Breast epithelium (tissue), 4 donors: ENCODE results near the gene ATF1. TPM values are rescaled to one million over a fixed set of nuclear protein-coding genes. Genes with fewer than 3 reads are reported as not detected.

Experiments
- DNase-seq, 2 donors: peaks; one replicate each; pipeline ENCODE4 v3.0.0-alpha.2; 2019; ENCODE audit warnings: low spot score in 2 of 2
- H3K27ac ChIP-seq, 2 donors: fragments of 200-600 bp; sonication (generic) in 1 of 2; one replicate each; pipeline ENCODE4 v1.5.1; 2016 to 2019; ENCODE audit warnings: mild to moderate bottlenecking in 1 of 2
- H3K27me3 ChIP-seq, 2 donors: fragments of 200-600 bp; sonication (generic) in 1 of 2; one replicate each; pipeline versions ENCODE4 v1.5.1 to v1.6.0; 2017 to 2019; ENCODE audit warnings: control low read depth in 1 of 2, mild to moderate bottlenecking in 1 of 2
- H3K36me3 ChIP-seq: fragments of 200-600 bp; one replicate; pipeline ENCODE4 v1.5.1; 2019
- H3K4me1 ChIP-seq, 2 donors: fragments of 200-600 bp; sonication (generic); one replicate each; pipeline ENCODE4 v1.5.1; 2016 to 2019; ENCODE audit warnings: control low read depth in 1 of 2
- H3K4me3 ChIP-seq, 3 donors: fragments of 200-600 bp; sonication (generic); 1 replicate in 2 of 3; 2 replicates in 1 of 3; pipeline ENCODE4 v1.5.1; 2016 to 2019; ENCODE audit warnings: mild to moderate bottlenecking in 3 of 3, moderate library complexity in 2 of 3
- H3K9me3 ChIP-seq, 2 donors: fragments of 200-600 bp; sonication (generic) in 1 of 2; one replicate each; pipeline ENCODE4 v1.5.1; 2016 to 2019; ENCODE audit warnings: control low read depth in 1 of 2
- CTCF ChIP-seq, 3 donors: fragments of 450-650 bp; IDR thresholded peaks; one replicate each; pipeline ENCODE4 v1.5.1; 2016 to 2017; ENCODE audit warnings: antibody characterized with exemption in 3 of 3, mild to moderate bottlenecking in 3 of 3, moderate library complexity in 3 of 3
- POLR2A ChIP-seq: fragments of 450-650 bp; IDR thresholded peaks from one replicate; pipeline ENCODE4 v1.6.1; 2016; ENCODE audit warnings: antibody characterized with exemption, mild to moderate bottlenecking, moderate library complexity
- POLR2AphosphoS5 ChIP-seq, 3 donors: sonication (generic); formaldehyde crosslinking; IDR thresholded peaks; one replicate each; pipeline ENCODE4 v1.6.1; 2017; ENCODE audit warnings: antibody characterized with exemption in 3 of 3
- intact Hi-C: fragments of 100-400 bp; cut with DNase I; formaldehyde crosslinking; loops from one replicate; pipeline ENCODE4 v1.15.1; 2023; ENCODE audit warnings: low total_unique reads
- total RNA-seq, 3 donors: library from RNA; depleted of rRNA; stranded (reverse); fragments of >200 nt; gene quantifications; one replicate each; pipeline ENCODE4 v1.1.0, GENCODE V29; 2016

The ATF1 gene
- total RNA-seq, 3 donors from 2014 or later = 22.2 to 32.2 (median 27.2) TPM

- no peaks in the 10 kb centered on the region for H3K27me3 ChIP-seq
- no peaks in the 10 kb centered on the region for H3K9me3 ChIP-seq
- no peak for DNase-seq
- H3K4me3 ChIP-seq = no peak overlapping the region
- TF ChIP-seq POLR2A (no peak), POLR2AphosphoS5 (IDR thresholded peaks at IDR 0.05) (no peak), CTCF (IDR thresholded peaks at IDR 0.05) (no peak)
- no peaks in the 10 kb centered on the region for H3K36me3 ChIP-seq
- H3K27ac ChIP-seq = no peak overlapping the region
- intact Hi-C loops = no loop called here
- H3K4me1 ChIP-seq = no peaks in the 10 kb centered on the region
Measured at GRCh38 chr12:50732591-50732990, 31.3 kb upstream of the ATF1 start.

- no peaks in the 10 kb centered on the region for H3K27me3 ChIP-seq
- H3K27ac ChIP-seq = no peak overlapping the region
- TF ChIP-seq CTCF (IDR thresholded peaks at IDR 0.05) (no peak), POLR2A (no peak), POLR2AphosphoS5 (IDR thresholded peaks at IDR 0.05) (no peak)
- no peaks in the 10 kb centered on the region for H3K4me1 ChIP-seq
- H3K4me3 ChIP-seq = no peak overlapping the region
- DNase-seq = no peak
- H3K36me3 ChIP-seq = no peaks in the 10 kb centered on the region
- intact Hi-C loops = no loop called here
- no peaks in the 10 kb centered on the region for H3K9me3 ChIP-seq
Measured at GRCh38 chr12:50733706-50734105, 30.2 kb upstream of the ATF1 start.

GRCh38 chr12:50734409-50735263 lies 29.3 kb upstream of the ATF1 start:
- H3K9me3 ChIP-seq = no peaks in the 10 kb centered on the region
- H3K4me3 ChIP-seq = no peak overlapping the region
- TF ChIP-seq POLR2A (no peak), CTCF (IDR thresholded peaks at IDR 0.05) (peak in 2 of 3 donors; percentile 27 to 28), POLR2AphosphoS5 (IDR thresholded peaks at IDR 0.05) (no peak)
- H3K27ac ChIP-seq = no peak overlapping the region
- no peaks in the 10 kb centered on the region for H3K27me3 ChIP-seq
- H3K36me3 ChIP-seq = peaks cover 4% of the 10 kb centered on the region
- DNase-seq = no peak
- no peaks in the 10 kb centered on the region for H3K4me1 ChIP-seq
- intact Hi-C loops = loop anchor here (5.0 kb wide), 1 partner anchor 797 kb away; no protein-coding TSS in a partner anchor

- intact Hi-C loops = loop anchor here (5.0 kb wide), 1 partner anchor 802 kb away; no protein-coding TSS in a partner anchor
- H3K27ac ChIP-seq = no peak overlapping the region
- no peaks in the 10 kb centered on the region for H3K9me3 ChIP-seq
- H3K27me3 ChIP-seq = no peaks in the 10 kb centered on the region
- DNase-seq = no peak
- no peaks in the 10 kb centered on the region for H3K4me1 ChIP-seq
- peaks cover 13% of the 10 kb centered on the region for H3K36me3 ChIP-seq
- no peak overlapping the region for H3K4me3 ChIP-seq
- TF ChIP-seq CTCF (IDR thresholded peaks at IDR 0.05) = no peak
- no peak for TF ChIP-seq POLR2A
- TF ChIP-seq POLR2AphosphoS5 (IDR thresholded peaks at IDR 0.05) = no peak
Measured at GRCh38 chr12:50739611-50740010, 24.3 kb upstream of the ATF1 start.

- H3K27me3 ChIP-seq = no peaks in the 10 kb centered on the region
- H3K36me3 ChIP-seq = peaks cover 13% of the 10 kb centered on the region
- no peak overlapping the region for H3K4me3 ChIP-seq
- intact Hi-C loops = no loop called here
- TF ChIP-seq POLR2A = no peak
- TF ChIP-seq CTCF (IDR thresholded peaks at IDR 0.05) = no peak
- no peak for TF ChIP-seq POLR2AphosphoS5 (IDR thresholded peaks at IDR 0.05)
- H3K27ac ChIP-seq = no peak overlapping the region
- DNase-seq = no peak
- H3K9me3 ChIP-seq = no peaks in the 10 kb centered on the region
- H3K4me1 ChIP-seq = no peaks in the 10 kb centered on the region
Measured at GRCh38 chr12:50740307-50740706, 23.6 kb upstream of the ATF1 start.
